Neural cell (in vitro differentiated cells): ENCODE data around the gene YDJC. TPM values are rescaled to one million over a fixed set of nuclear protein-coding genes. Genes with fewer than 3 reads are reported as not detected.

ENCODE experiments used
- H2AFZ ChIP-seq: fragments of 200-600, 300-800 bp; sonication (generic), shearing (Covaris generic); 2 replicates; pipeline ENCODE4 v1.6.0; 2014; ENCODE audit warnings: low read depth, mild to moderate bottlenecking, antibody characterized with exemption, low read length, moderate library complexity
- H3F3A ChIP-seq: fragments of 200-600 bp; shearing (Covaris generic); 2 replicates; pipeline ENCODE4 v1.6.1; 2016; ENCODE audit warnings: mild to moderate bottlenecking, moderate library complexity, mixed read lengths, antibody characterized with exemption, low read length; ENCODE audit not compliant: insufficient read depth, poor library complexity, severe bottlenecking
- H3K27ac ChIP-seq: fragments of 200-600, 300-800 bp; sonication (generic), shearing (Covaris generic); 2 replicates; pipeline ENCODE4 v1.5.1; 2014; ENCODE audit warnings: mild to moderate bottlenecking, low read length, moderate library complexity
- H3K27me3 ChIP-seq: fragments of 300-800, 200-600 bp; sonication (generic), shearing (Covaris generic); 2 replicates; pipeline ENCODE4 v1.6.0; 2014; ENCODE audit warnings: mild to moderate bottlenecking, low read depth, low read length, moderate library complexity; ENCODE audit not compliant: insufficient read depth
- H3K36me3 ChIP-seq: fragments of 300-800, 200-600 bp; sonication (generic), shearing (Covaris generic); 2 replicates; pipeline ENCODE4 v1.5.1; 2014; ENCODE audit warnings: mild to moderate bottlenecking, antibody characterized with exemption, low read length, moderate library complexity; ENCODE audit not compliant: insufficient read depth
- H3K4me2 ChIP-seq: fragments of 300-800, 200-600 bp; sonication (generic), shearing (Covaris generic); 2 replicates; pipeline ENCODE4 v1.6.0; 2014; ENCODE audit warnings: mild to moderate bottlenecking, low read length
- H3K4me3 ChIP-seq: fragments of 300-800, 200-600 bp; sonication (generic), shearing (Covaris generic); 2 replicates; pipeline ENCODE4 v1.5.1; 2014; ENCODE audit warnings: mild to moderate bottlenecking, low read length, moderate library complexity
- H3K79me2 ChIP-seq: fragments of 200-600 bp; shearing (Covaris generic); replicated peaks from 2 replicates; pipeline ENCODE4 v1.6.0; 2014; ENCODE audit warnings: mild to moderate bottlenecking, low read length, moderate library complexity; ENCODE audit not compliant: insufficient read depth
- H3K9ac ChIP-seq: fragments of 300-800, 200-600 bp; sonication (generic), shearing (Covaris generic); 2 replicates; pipeline ENCODE4 v1.6.1; 2016; ENCODE audit warnings: mild to moderate bottlenecking, low read length, mixed read lengths
- H3K9me2 ChIP-seq: fragments of 200-600 bp; shearing (Covaris generic); 2 replicates; pipeline ENCODE4 v1.6.1; 2016; ENCODE audit warnings: mild to moderate bottlenecking, low read length, mixed read lengths; ENCODE audit not compliant: insufficient read depth
- H3K9me3 ChIP-seq: fragments of 200-600, 300-800 bp; sonication (generic), shearing (Covaris generic); 2 replicates; pipeline ENCODE4 v1.6.1; 2016; ENCODE audit warnings: mild to moderate bottlenecking, mixed run types, low read length, moderate library complexity, mixed read lengths
- H4K20me1 ChIP-seq: fragments of 200-600 bp; shearing (Covaris generic); 2 replicates; pipeline ENCODE4 v1.6.1; 2016; ENCODE audit warnings: mild to moderate bottlenecking, mixed run types; ENCODE audit not compliant: insufficient read depth
- CTCF ChIP-seq: fragments of 450-650 bp; IDR thresholded peaks from 2 replicates; pipeline ENCODE4 v1.5.1; 2014; ENCODE audit warnings: antibody characterized with exemption, mild to moderate bottlenecking, moderate library complexity; ENCODE audit not compliant: poor library complexity, severe bottlenecking
- EP300 ChIP-seq: fragments of 450-650 bp; conservative IDR thresholded peaks from 2 replicates; pipeline ENCODE4 v1.6.1; 2014; ENCODE audit warnings: antibody characterized with exemption, mild to moderate bottlenecking, moderate library complexity; ENCODE audit not compliant: poor library complexity, severe bottlenecking
- EZH2 ChIP-seq: fragments of 200-600, 300-800 bp; shearing (Covaris generic), sonication (generic); IDR thresholded peaks from 2 replicates; pipeline ENCODE4 v1.6.1; 2014; ENCODE audit warnings: antibody characterized with exemption, low read length, borderline replicate concordance, mild to moderate bottlenecking; ENCODE audit not compliant: insufficient read depth, poor library complexity, severe bottlenecking
- MXI1 ChIP-seq: fragments of 450-650 bp; conservative IDR thresholded peaks from 2 replicates; pipeline ENCODE4 v1.6.1; 2014; ENCODE audit warnings: antibody characterized with exemption, mild to moderate bottlenecking; ENCODE audit not compliant: poor library complexity, severe bottlenecking
- POLR2AphosphoS5 ChIP-seq: IDR thresholded peaks from 2 replicates; pipeline ENCODE4 v1.6.1; 2012
- RAD21 ChIP-seq: fragments of 450-650 bp; conservative IDR thresholded peaks from 2 replicates; pipeline ENCODE4 v1.6.1; 2014; ENCODE audit warnings: antibody characterized with exemption, mild to moderate bottlenecking, moderate library complexity
- REST ChIP-seq: IDR thresholded peaks from 2 replicates; pipeline ENCODE4 v1.6.1; 2012; ENCODE audit warnings: borderline replicate concordance
- SMC3 ChIP-seq: fragments of 450-650 bp; conservative IDR thresholded peaks from 2 replicates; pipeline ENCODE4 v1.6.1; 2014; ENCODE audit warnings: antibody characterized with exemption, mild to moderate bottlenecking, moderate library complexity; ENCODE audit not compliant: poor library complexity
- TAF1 ChIP-seq: IDR thresholded peaks from 2 replicates; pipeline ENCODE4 v1.6.1; 2012; ENCODE audit warnings: low read depth
- polyA plus RNA-seq: library from polyadenylated mRNA; depleted of rRNA; stranded (reverse); fragments of >200 nt; gene quantifications from 2 replicates; pipeline ENCODE4 v1.2.3, GENCODE V29; 2014

The YDJC gene
- polyA plus RNA-seq, 1 donor from 2014 or later: 20.0 TPM

GRCh38 chr22:21605887-21606564 is 23.8 kb downstream of the YDJC start:
- Histone ChIP-seq H3K79me2 (peaks cover 29% of the 10 kb centered on the region), H2AFZ (no peak overlapping the region), H3K27ac (no peak overlapping the region), H3K4me3 (no peak overlapping the region), H3K36me3 (no peaks in the 10 kb centered on the region), H4K20me1 (no peaks in the 10 kb centered on the region), H3K9me3 (no peaks in the 10 kb centered on the region), H3K9me2 (no peaks in the 10 kb centered on the region), H3F3A (no peaks in the 10 kb centered on the region), H3K9ac (no peak overlapping the region), H3K27me3 (no peaks in the 10 kb centered on the region), H3K4me2 (no peak overlapping the region)
- TF ChIP-seq EP300 (no peak), MXI1 (no peak), RAD21 (no peak), POLR2AphosphoS5 (no peak), SMC3 (no peak), CTCF (no peak), TAF1 (no peak), EZH2 (no peak), REST (no peak)

GRCh38 chr22:21603973-21604372 is 25.8 kb downstream of the YDJC start:
- Histone ChIP-seq H3K36me3 (no peaks in the 10 kb centered on the region), H3K27me3 (no peaks in the 10 kb centered on the region), H3K27ac (no peak overlapping the region), H3F3A (no peaks in the 10 kb centered on the region), H3K9me3 (no peaks in the 10 kb centered on the region), H4K20me1 (no peaks in the 10 kb centered on the region), H3K9ac (no peak overlapping the region), H3K9me2 (no peaks in the 10 kb centered on the region), H3K4me2 (no peak overlapping the region), H3K79me2 (peaks cover 32% of the 10 kb centered on the region), H2AFZ (no peak overlapping the region), H3K4me3 (no peak overlapping the region)
- TF ChIP-seq TAF1 (no peak), POLR2AphosphoS5 (no peak), EZH2 (no peak), EP300 (no peak), RAD21 (no peak), SMC3 (no peak), CTCF (no peak), REST (no peak), MXI1 (no peak)
